Measurements from ENCODE around the gene PAN2.
"Not testable (repeated sequence)": the region's sequence is repeated elsewhere in the genome, so short reads cannot be mapped to it uniquely, and the experiment has no call there.

DNA sequence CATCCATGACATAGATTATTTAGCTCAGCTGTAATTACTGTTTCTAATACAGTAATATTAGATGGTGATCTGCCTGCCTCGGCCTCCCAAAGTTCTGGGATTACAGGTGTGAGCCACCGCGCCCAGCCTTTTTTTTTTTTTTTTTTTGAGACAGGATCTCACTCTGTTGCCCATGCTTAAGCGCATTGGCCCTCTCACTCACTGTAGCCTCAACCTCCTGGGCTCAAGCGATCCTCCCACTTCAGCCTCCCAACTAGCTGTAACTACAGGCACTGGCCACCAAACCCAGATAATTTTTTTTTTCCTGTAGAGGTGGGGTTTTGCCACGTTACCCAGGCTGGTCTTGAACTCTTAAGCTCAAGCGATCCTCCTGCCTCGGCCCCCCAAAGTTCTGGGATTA, 1.7 kb upstream of the PAN2 start:
- TF ChIP-seq, protein P1, sequence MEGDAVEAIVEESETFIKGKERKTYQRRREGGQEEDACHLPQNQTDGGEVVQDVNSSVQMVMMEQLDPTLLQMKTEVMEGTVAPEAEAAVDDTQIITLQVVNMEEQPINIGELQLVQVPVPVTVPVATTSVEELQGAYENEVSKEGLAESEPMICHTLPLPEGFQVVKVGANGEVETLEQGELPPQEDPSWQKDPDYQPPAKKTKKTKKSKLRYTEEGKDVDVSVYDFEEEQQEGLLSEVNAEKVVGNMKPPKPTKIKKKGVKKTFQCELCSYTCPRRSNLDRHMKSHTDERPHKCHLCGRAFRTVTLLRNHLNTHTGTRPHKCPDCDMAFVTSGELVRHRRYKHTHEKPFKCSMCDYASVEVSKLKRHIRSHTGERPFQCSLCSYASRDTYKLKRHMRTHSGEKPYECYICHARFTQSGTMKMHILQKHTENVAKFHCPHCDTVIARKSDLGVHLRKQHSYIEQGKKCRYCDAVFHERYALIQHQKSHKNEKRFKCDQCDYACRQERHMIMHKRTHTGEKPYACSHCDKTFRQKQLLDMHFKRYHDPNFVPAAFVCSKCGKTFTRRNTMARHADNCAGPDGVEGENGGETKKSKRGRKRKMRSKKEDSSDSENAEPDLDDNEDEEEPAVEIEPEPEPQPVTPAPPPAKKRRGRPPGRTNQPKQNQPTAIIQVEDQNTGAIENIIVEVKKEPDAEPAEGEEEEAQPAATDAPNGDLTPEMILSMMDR (IDR thresholded peaks at IDR 0.05) = not testable (repeated sequence)
- TF ChIP-seq POLR2A (IDR thresholded peaks at IDR 0.05; ENCODE audit: low read depth); POLR2AphosphoS5 (IDR thresholded peaks at IDR 0.05); EP300 (IDR thresholded peaks at IDR 0.05): not testable (repeated sequence)

Data from esophagus muscularis mucosa (tissue), 4 donors.